Fibroblast of the aortic adventitia (primary cell): ENCODE data around the gene VMO1. TPM values are rescaled to one million over a fixed set of nuclear protein-coding genes. Genes with fewer than 3 reads are reported as not detected.

ENCODE experiments used
- DNase-seq: peaks from one replicate; pipeline ENCODE4 v3.0.0-alpha.2; 2010; ENCODE audit warnings: low read depth
- H3K4me3 ChIP-seq: 2 replicates; pipeline ENCODE4 v1.5.1; 2011; ENCODE audit warnings: low read depth, mild to moderate bottlenecking, control low read depth, low read length, moderate library complexity
- total RNA-seq: library from RNA; depleted of rRNA; stranded (reverse); fragments of >200 nt; gene quantifications from 2 replicates; pipeline ENCODE4 v1.2.3, GENCODE V29; 2012; ENCODE audit warnings: low replicate concordance
- TF ChIP-seq, protein P1 (sequence below): IDR thresholded peaks from 2 replicates; pipeline ENCODE4 v1.5.1; 2011; ENCODE audit warnings: mild to moderate bottlenecking, low read length, control low read depth, inconsistent platforms; ENCODE audit not compliant: insufficient read depth

VMO1 gene
- total RNA-seq, 1 donor: 0.27 TPM

DNA sequence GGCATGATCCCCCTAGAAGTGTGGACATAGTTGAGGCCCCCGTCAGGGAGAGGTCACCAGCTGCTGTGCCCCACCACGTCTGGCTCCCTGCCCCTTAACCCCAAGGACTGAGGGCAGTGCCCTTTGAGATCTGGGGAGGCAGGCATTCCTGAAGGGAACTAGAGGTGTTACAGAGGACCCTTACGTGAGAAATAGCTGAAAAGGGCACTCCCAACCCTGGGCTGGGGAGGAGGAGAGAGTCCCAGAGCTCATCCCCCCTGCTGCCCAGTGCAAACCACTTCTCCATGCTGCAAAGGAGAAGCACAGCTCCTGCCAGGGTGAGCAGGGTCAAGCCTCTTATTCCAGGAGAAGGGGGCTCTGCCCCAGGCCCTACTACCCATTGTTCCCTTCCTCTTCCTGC, 36.7 kb upstream of the VMO1 start:
- TF ChIP-seq, protein P1, sequence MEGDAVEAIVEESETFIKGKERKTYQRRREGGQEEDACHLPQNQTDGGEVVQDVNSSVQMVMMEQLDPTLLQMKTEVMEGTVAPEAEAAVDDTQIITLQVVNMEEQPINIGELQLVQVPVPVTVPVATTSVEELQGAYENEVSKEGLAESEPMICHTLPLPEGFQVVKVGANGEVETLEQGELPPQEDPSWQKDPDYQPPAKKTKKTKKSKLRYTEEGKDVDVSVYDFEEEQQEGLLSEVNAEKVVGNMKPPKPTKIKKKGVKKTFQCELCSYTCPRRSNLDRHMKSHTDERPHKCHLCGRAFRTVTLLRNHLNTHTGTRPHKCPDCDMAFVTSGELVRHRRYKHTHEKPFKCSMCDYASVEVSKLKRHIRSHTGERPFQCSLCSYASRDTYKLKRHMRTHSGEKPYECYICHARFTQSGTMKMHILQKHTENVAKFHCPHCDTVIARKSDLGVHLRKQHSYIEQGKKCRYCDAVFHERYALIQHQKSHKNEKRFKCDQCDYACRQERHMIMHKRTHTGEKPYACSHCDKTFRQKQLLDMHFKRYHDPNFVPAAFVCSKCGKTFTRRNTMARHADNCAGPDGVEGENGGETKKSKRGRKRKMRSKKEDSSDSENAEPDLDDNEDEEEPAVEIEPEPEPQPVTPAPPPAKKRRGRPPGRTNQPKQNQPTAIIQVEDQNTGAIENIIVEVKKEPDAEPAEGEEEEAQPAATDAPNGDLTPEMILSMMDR: no peak
- no peak for DNase-seq
- no peak overlapping the region for H3K4me3 ChIP-seq

DNA sequence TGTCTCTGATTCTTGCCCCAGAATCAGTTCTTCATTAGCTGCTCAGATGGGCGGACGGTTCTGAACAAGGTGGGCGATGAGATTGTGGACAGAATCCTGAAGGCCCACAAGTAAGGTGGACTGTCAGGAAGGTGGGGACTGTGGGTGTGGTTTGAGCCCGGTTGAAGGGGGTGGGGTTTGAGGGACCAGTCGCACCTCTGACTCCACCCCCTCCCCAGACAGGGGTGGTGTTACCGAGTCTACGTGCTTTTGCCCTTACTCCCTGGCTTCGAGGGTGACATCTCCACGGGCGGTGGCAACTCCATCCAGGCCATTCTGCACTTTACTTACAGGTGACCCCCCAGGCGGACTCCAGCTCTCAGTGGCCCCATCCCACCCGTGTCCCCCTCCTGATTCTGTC, 32.1 kb upstream of the VMO1 start:
- DNase-seq: no peak
- TF ChIP-seq, protein P1: no peak
- H3K4me3 ChIP-seq: no peak overlapping the region

DNA sequence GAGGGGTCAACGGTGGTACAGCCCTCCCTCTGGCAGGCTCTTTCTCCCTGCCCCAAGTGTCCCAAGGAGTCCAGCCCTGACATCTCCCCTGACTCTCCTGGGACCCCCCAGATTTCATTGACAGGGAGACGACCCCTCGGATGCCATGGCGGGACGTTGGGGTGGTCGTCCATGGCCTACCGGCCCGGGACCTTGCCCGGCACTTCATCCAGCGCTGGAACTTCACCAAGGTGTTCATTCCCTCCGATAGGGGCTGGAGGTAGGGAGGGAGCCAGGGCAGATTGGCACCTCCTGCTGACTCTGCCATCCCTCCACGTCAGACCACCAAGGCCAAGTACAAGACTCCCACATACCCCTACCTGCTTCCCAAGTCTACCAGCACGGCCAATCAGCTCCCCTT, 30.7 kb upstream of the VMO1 start:
- TF ChIP-seq, protein P1: no peak
- no peak for DNase-seq

DNA sequence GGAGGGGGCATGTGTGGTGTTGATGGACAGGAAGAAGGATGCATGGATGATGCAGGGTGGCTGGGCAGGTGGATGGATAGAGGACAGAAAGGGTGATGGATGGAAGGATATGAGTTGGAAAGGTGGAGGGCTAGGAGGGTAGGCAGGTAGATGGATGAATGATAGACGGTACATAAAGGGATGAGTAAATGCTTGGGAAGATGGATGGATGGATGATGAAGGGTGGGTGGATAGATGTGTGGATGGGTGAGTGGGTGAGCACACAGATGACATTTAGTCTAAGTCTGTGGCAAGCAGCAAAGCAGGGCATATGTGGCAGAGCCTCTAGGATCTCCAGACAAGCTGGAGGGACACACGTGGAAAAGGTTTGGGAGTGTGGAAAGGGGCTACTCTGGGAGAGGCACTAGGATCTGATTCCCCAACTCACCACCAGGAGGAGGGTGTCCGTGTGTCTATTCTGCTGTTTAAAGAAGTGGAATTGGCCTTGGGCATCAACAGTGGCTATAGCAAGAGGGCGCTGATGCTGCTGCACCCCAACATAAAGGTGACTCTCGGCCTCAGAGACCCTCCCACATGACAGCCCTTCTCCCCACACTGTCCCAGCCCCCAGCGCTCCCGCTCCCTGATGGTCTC, 29.0 kb upstream of the VMO1 start:
- no peak overlapping the region for H3K4me3 ChIP-seq
- no peak for DNase-seq
- TF ChIP-seq, protein P1: peak; percentile 30

More for the DNA sequence above, 30.7 kb upstream of the VMO1 start:
- no peak overlapping the region for H3K4me3 ChIP-seq

DNA sequence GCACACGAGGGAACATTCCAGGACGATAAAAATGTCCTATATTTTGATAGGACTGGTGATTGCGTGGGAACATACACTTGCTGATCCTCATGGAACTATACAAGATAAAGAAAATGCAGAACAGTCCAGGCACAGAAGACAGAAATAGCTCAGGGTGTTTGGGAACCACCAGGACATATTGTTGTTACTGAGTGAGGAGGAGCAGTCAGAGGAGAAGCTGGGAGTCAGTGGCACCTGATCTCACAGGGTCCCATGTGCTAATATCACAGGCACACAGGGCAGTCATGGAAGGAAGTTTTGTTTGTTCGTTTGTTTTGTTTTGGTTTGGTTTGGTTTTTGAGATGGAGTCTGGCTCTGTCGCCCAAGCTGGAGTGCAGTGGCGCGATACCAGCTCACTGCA, 26.5 kb upstream of the VMO1 start:
- no peak for DNase-seq
- H3K4me3 ChIP-seq: no peak overlapping the region
- TF ChIP-seq, protein P1: no peak

DNA sequence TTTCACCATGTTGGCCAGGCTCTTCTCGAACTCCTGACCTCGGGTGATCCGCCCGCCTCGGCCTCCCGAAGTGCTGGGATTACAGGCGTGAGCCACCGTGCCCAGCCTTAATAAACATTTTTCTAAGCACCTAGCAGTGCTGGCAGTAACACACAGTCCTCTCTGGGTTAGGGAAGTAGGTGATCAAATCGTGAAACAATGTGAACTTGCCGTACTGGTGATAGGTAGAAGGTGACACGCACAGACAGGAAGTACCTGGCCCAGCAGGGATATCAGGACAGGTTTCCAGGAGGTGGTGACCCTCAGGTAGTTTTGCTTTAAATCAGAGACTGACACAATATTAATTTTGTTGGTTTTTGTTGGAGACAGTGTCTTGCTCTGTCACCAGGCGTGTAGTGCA, 25.3 kb upstream of the VMO1 start:
- H3K4me3 ChIP-seq: no peak overlapping the region
- TF ChIP-seq, protein P1: no peak
- DNase-seq: no peak
